ENCODE measurements around the gene HIVEP1.

Gene HIVEP1

DNA sequence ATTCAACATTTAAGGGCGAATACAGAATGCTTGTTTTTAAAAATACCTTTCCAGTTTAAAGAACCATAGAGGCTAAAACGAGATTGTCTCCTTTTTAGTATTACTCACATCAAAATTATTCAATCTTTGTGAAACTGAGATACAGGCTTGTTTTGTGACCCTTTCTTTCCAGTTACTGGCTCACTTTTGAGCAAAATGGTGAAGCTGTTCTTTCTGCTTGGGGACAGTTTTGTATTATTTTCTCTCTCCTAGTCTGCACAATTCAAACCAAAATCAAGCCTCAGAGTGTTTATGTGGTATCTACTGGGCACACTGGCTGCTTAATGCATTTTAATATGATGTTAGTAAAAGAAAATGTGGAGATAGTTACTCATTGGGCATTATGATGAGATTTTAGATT, 36.5 kb downstream of the HIVEP1 start:
- H3K9me3 ChIP-seq (ENCODE audit: control insufficient read depth, insufficient read depth, low read depth, low read length), result no peaks in the 10 kb centered on the region
- no peak overlapping the region for H3K27ac ChIP-seq (ENCODE audit: extremely low read depth, low read depth, low read length)
- no peaks in the 10 kb centered on the region for H3K4me1 ChIP-seq (ENCODE audit: control insufficient read depth, insufficient read depth, low read length)
- H3K4me3 ChIP-seq (ENCODE audit: low read depth, low read length), result no peak overlapping the region
- TF ChIP-seq MEIS1 (CRISPR knock-in tag; IDR thresholded peaks at IDR 0.05; ENCODE audit: borderline replicate concordance) (no peak), ZNF423 (tag by site-specific recombination; IDR thresholded peaks at IDR 0.05) (no peak), ZNF292 (tag by site-specific recombination; IDR thresholded peaks at IDR 0.05; ENCODE audit: borderline replicate concordance, low read depth) (no peak), SP3 (tag by site-specific recombination; IDR thresholded peaks at IDR 0.05) (no peak), ZBTB7A (tag by site-specific recombination; IDR thresholded peaks at IDR 0.05; ENCODE audit: low read depth) (no peak), ZBTB44 (tag by site-specific recombination; IDR thresholded peaks at IDR 0.05) (no peak)
- TF ChIP-seq, protein P1, sequence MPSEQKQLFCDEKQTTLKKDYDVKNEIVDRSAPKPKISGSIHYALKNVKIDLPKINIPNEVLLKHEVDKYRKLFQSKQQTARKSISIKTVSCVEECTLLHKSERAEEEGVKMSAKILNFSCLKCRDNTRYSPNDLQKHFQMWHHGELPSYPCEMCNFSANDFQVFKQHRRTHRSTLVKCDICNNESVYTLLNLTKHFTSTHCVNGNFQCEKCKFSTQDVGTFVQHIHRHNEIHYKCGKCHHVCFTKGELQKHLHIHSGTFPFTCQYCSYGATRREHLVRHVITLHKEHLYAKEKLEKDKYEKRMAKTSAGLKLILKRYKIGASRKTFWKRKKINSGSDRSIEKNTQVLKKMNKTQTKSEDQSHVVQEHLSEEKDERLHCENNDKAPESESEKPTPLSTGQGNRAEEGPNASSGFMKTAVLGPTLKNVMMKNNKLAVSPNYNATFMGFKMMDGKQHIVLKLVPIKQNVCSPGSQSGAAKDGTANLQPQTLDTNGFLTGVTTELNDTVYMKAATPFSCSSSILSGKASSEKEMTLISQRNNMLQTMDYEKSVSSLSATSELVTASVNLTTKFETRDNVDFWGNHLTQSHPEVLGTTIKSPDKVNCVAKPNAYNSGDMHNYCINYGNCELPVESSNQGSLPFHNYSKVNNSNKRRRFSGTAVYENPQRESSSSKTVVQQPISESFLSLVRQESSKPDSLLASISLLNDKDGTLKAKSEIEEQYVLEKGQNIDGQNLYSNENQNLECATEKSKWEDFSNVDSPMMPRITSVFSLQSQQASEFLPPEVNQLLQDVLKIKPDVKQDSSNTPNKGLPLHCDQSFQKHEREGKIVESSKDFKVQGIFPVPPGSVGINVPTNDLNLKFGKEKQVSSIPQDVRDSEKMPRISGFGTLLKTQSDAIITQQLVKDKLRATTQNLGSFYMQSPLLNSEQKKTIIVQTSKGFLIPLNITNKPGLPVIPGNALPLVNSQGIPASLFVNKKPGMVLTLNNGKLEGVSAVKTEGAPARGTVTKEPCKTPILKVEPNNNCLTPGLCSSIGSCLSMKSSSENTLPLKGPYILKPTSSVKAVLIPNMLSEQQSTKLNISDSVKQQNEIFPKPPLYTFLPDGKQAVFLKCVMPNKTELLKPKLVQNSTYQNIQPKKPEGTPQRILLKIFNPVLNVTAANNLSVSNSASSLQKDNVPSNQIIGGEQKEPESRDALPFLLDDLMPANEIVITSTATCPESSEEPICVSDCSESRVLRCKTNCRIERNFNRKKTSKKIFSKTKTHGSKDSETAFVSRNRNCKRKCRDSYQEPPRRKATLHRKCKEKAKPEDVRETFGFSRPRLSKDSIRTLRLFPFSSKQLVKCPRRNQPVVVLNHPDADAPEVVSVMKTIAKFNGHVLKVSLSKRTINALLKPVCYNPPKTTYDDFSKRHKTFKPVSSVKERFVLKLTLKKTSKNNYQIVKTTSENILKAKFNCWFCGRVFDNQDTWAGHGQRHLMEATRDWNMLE (tag by site-specific recombination; conservative IDR thresholded peaks at IDR 0.05; ENCODE audit: low read depth), result no peak
- CTCF ChIA-PET, result interaction anchor here (1.1 kb wide), 1 partner anchor 35 kb away, joined by 4 read pairs; no protein-coding TSS in a partner anchor
- POLR2A ChIA-PET, result no interaction called here
- no peaks in the 10 kb centered on the region for H3K36me3 ChIP-seq (ENCODE audit: control insufficient read depth in 2 of 2, insufficient read depth in 1 of 2, low read length in 2 of 2)

GRCh38 chr6:12049165-12049564, 37.1 kb downstream of the HIVEP1 start:
- Histone ChIP-seq H3K9me3 (ENCODE audit: control insufficient read depth, insufficient read depth, low read depth, low read length) (no peaks in the 10 kb centered on the region), H3K4me3 (ENCODE audit: low read depth, low read length) (no peak overlapping the region), H3K36me3 (ENCODE audit: control insufficient read depth in 2 of 2, insufficient read depth in 1 of 2, low read length in 2 of 2) (no peaks in the 10 kb centered on the region; a peak in 1 of 3 replicates), H3K4me1 (ENCODE audit: control insufficient read depth, insufficient read depth, low read length) (no peaks in the 10 kb centered on the region), H3K27ac (ENCODE audit: extremely low read depth, low read depth, low read length) (no peak overlapping the region)
- ChIA-PET CTCF (interaction anchor here (0.7 kb wide), 1 partner anchor 60 kb away, joined by 3 read pairs; no protein-coding TSS in a partner anchor), POLR2A (no interaction called here)
- TF ChIP-seq, protein P2, sequence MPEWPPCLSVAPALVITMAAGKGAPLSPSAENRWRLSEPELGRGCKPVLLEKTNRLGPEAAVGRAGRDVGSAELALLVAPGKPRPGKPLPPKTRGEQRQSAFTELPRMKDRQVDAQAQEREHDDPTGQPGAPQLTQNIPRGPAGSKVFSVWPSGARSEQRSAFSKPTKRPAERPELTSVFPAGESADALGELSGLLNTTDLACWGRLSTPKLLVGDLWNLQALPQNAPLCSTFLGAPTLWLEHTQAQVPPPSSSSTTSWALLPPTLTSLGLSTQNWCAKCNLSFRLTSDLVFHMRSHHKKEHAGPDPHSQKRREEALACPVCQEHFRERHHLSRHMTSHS (tag by site-specific recombination; IDR thresholded peaks at IDR 0.05), result no peak
- no peak for TF ChIP-seq FEZF1 (tag by site-specific recombination; IDR thresholded peaks at IDR 0.05)
- no peak for TF ChIP-seq KLF1 (tag by site-specific recombination; IDR thresholded peaks at IDR 0.05)
- TF ChIP-seq ZIC2 (tag by site-specific recombination; IDR thresholded peaks at IDR 0.05), result no peak
- no peak for TF ChIP-seq ZNF19 (tag by site-specific recombination; IDR thresholded peaks at IDR 0.05; ENCODE audit: low read depth)
- TF ChIP-seq ZNF677 (tag by site-specific recombination; IDR thresholded peaks at IDR 0.05), result no peak
- no peak for TF ChIP-seq ZNF184 (tag by site-specific recombination; IDR thresholded peaks at IDR 0.05)

DNA sequence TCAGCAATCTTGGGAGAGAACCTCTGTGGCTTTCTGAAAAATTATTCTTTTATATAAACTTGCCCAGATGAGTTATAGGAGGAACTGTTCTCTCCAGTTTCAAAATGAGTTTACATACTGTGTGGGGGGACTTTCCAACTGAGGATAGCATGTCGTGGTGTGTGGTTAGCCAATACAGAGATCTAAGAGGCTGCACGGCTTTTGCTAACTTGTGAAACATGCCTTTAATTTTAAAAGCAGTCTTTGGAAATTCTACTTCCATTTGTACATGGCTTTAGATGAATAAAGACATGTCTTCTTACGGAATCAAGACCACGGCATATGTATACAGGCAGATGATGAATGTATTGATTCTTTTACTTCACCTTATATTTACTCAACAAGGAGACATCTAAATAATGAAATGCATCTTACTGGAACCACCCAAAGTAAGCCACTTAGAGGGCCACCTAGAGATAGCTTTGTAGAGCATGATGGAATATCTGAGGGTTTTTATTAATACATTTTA, 39.8 kb downstream of the HIVEP1 start:
- H3K27ac ChIP-seq (ENCODE audit: extremely low read depth, low read depth, low read length), result no peak overlapping the region
- no peaks in the 10 kb centered on the region for H3K4me1 ChIP-seq (ENCODE audit: control insufficient read depth, insufficient read depth, low read length)
- H3K36me3 ChIP-seq (ENCODE audit: control insufficient read depth in 2 of 2, insufficient read depth in 1 of 2, low read length in 2 of 2), result no peaks in the 10 kb centered on the region; a peak in 1 of 3 replicates
- H3K4me3 ChIP-seq (ENCODE audit: low read depth, low read length), result no peak overlapping the region
- ChIA-PET POLR2A (no interaction called here), CTCF (interaction anchor here (0.5 kb wide), 1 partner anchor 25 kb away, joined by 3 read pairs; no protein-coding TSS in a partner anchor)
- H3K9me3 ChIP-seq (ENCODE audit: control insufficient read depth, insufficient read depth, low read depth, low read length), result no peaks in the 10 kb centered on the region
- no peak for TF ChIP-seq ZNF677 (tag by site-specific recombination; IDR thresholded peaks at IDR 0.05)
- TF ChIP-seq ZBTB48 (tag by site-specific recombination; IDR thresholded peaks at IDR 0.05), result no peak
- TF ChIP-seq, protein P3, sequence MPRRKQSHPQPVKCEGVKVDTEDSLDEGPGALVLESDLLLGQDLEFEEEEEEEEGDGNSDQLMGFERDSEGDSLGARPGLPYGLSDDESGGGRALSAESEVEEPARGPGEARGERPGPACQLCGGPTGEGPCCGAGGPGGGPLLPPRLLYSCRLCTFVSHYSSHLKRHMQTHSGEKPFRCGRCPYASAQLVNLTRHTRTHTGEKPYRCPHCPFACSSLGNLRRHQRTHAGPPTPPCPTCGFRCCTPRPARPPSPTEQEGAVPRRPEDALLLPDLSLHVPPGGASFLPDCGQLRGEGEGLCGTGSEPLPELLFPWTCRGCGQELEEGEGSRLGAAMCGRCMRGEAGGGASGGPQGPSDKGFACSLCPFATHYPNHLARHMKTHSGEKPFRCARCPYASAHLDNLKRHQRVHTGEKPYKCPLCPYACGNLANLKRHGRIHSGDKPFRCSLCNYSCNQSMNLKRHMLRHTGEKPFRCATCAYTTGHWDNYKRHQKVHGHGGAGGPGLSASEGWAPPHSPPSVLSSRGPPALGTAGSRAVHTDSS (tag by site-specific recombination; IDR thresholded peaks at IDR 0.05), result no peak
- TF ChIP-seq ZNF223 (tag by site-specific recombination; IDR thresholded peaks at IDR 0.05), result no peak
- no peak for TF ChIP-seq ZBTB6 (tag by site-specific recombination; IDR thresholded peaks at IDR 0.05)
- TF ChIP-seq ZNF830 (tag by site-specific recombination; IDR thresholded peaks at IDR 0.05; ENCODE audit: low read depth), result no peak
- no peak for TF ChIP-seq ZFP3 (tag by site-specific recombination; IDR thresholded peaks at IDR 0.05; ENCODE audit: low read depth)
- TF ChIP-seq ZBTB8A (tag by site-specific recombination; IDR thresholded peaks at IDR 0.05), result no peak
- no peak for TF ChIP-seq ZNF248 (tag by site-specific recombination; IDR thresholded peaks at IDR 0.05)
- no peak for TF ChIP-seq KLF1 (tag by site-specific recombination; IDR thresholded peaks at IDR 0.05)

Data from HEK293 (cell line).